ENCODE data around the gene RPTOR.

The RPTOR gene

GRCh38 chr17:80511222-80512180 is 33.1 kb upstream of the RPTOR start:
- Histone ChIP-seq H3K4me3 (ENCODE audit: low read depth, low read length, poor library complexity, severe bottlenecking) (no peak overlapping the region), H3K4me1 (ENCODE audit: insufficient read depth, low read length, severe bottlenecking) (peaks cover 8% of the 10 kb centered on the region), H3K9me3 (ENCODE audit: low read length) (no peaks in the 10 kb centered on the region), H3K4me2 (ENCODE audit: low read length) (no peak overlapping the region), H3K79me2 (ENCODE audit: insufficient read depth, low read length) (no peaks in the 10 kb centered on the region), H4K20me1 (ENCODE audit: insufficient read depth, low read length) (no peaks in the 10 kb centered on the region), H3F3A (ENCODE audit: insufficient read depth, low read length) (no peaks in the 10 kb centered on the region), H3K36me3 (ENCODE audit: insufficient read depth, low read length) (no peaks in the 10 kb centered on the region; the same call in 1 of the 2 replicates), H2AFZ (ENCODE audit: low read length) (no peak overlapping the region), H3K9ac (ENCODE audit: low read length) (no peak overlapping the region), H3K27me3 (ENCODE audit: insufficient read depth, low read length) (no peaks in the 10 kb centered on the region; the same call in 1 of the 2 replicates), H3K27ac (ENCODE audit: low read depth, low read length, poor library complexity, severe bottlenecking) (no peak overlapping the region), H3K9me2 (ENCODE audit: low read depth, low read length) (no peaks in the 10 kb centered on the region)
- TF ChIP-seq CTCF (IDR thresholded peaks at IDR 0.05; ENCODE audit: low read length) = peak; percentile 77
- no peak for TF ChIP-seq EZH2 (IDR thresholded peaks at IDR 0.05; ENCODE audit: borderline replicate concordance, low read length)

- Histone ChIP-seq H3K9ac (ENCODE audit: low read length) (no peak overlapping the region), H3K27ac (ENCODE audit: low read depth, low read length, poor library complexity, severe bottlenecking) (no peak overlapping the region), H3K4me1 (ENCODE audit: insufficient read depth, low read length, severe bottlenecking) (peaks cover 8% of the 10 kb centered on the region), H3K79me2 (ENCODE audit: insufficient read depth, low read length) (no peaks in the 10 kb centered on the region), H3K4me3 (ENCODE audit: low read depth, low read length, poor library complexity, severe bottlenecking) (no peak overlapping the region), H3K27me3 (ENCODE audit: insufficient read depth, low read length) (no peaks in the 10 kb centered on the region; the same call in 1 of the 2 replicates), H3F3A (ENCODE audit: insufficient read depth, low read length) (no peaks in the 10 kb centered on the region), H3K36me3 (ENCODE audit: insufficient read depth, low read length) (no peaks in the 10 kb centered on the region; the same call in 1 of the 2 replicates), H3K9me3 (ENCODE audit: low read length) (no peaks in the 10 kb centered on the region), H3K9me2 (ENCODE audit: low read depth, low read length) (no peaks in the 10 kb centered on the region), H2AFZ (ENCODE audit: low read length) (no peak overlapping the region), H3K4me2 (ENCODE audit: low read length) (no peak overlapping the region), H4K20me1 (ENCODE audit: insufficient read depth, low read length) (no peaks in the 10 kb centered on the region)
- TF ChIP-seq EZH2 (IDR thresholded peaks at IDR 0.05; ENCODE audit: borderline replicate concordance, low read length) (no peak), CTCF (IDR thresholded peaks at IDR 0.05; ENCODE audit: low read length) (no peak)
Measured at GRCh38 chr17:80512233-80512632, 32.4 kb upstream of the RPTOR start.

- Histone ChIP-seq H3K4me1 (ENCODE audit: insufficient read depth, low read length, severe bottlenecking) (peaks cover 8% of the 10 kb centered on the region), H3K27ac (ENCODE audit: low read depth, low read length, poor library complexity, severe bottlenecking) (no peak overlapping the region), H3K9me2 (ENCODE audit: low read depth, low read length) (no peaks in the 10 kb centered on the region), H3F3A (ENCODE audit: insufficient read depth, low read length) (no peaks in the 10 kb centered on the region), H3K27me3 (ENCODE audit: insufficient read depth, low read length) (no peaks in the 10 kb centered on the region; the same call in 1 of the 2 replicates), H3K36me3 (ENCODE audit: insufficient read depth, low read length) (no peaks in the 10 kb centered on the region; the same call in 1 of the 2 replicates), H4K20me1 (ENCODE audit: insufficient read depth, low read length) (no peaks in the 10 kb centered on the region), H3K4me3 (ENCODE audit: low read depth, low read length, poor library complexity, severe bottlenecking) (no peak overlapping the region), H3K9ac (ENCODE audit: low read length) (no peak overlapping the region), H2AFZ (ENCODE audit: low read length) (no peak overlapping the region), H3K4me2 (ENCODE audit: low read length) (no peak overlapping the region), H3K79me2 (ENCODE audit: insufficient read depth, low read length) (no peaks in the 10 kb centered on the region), H3K9me3 (ENCODE audit: low read length) (no peaks in the 10 kb centered on the region)
- TF ChIP-seq CTCF (IDR thresholded peaks at IDR 0.05; ENCODE audit: low read length) (no peak), EZH2 (IDR thresholded peaks at IDR 0.05; ENCODE audit: borderline replicate concordance, low read length) (no peak)
Measured at GRCh38 chr17:80513201-80513600, 31.4 kb upstream of the RPTOR start.

Data from OCI-LY1 (cell line).